ENCODE results near the gene PRDM16.

DNA sequence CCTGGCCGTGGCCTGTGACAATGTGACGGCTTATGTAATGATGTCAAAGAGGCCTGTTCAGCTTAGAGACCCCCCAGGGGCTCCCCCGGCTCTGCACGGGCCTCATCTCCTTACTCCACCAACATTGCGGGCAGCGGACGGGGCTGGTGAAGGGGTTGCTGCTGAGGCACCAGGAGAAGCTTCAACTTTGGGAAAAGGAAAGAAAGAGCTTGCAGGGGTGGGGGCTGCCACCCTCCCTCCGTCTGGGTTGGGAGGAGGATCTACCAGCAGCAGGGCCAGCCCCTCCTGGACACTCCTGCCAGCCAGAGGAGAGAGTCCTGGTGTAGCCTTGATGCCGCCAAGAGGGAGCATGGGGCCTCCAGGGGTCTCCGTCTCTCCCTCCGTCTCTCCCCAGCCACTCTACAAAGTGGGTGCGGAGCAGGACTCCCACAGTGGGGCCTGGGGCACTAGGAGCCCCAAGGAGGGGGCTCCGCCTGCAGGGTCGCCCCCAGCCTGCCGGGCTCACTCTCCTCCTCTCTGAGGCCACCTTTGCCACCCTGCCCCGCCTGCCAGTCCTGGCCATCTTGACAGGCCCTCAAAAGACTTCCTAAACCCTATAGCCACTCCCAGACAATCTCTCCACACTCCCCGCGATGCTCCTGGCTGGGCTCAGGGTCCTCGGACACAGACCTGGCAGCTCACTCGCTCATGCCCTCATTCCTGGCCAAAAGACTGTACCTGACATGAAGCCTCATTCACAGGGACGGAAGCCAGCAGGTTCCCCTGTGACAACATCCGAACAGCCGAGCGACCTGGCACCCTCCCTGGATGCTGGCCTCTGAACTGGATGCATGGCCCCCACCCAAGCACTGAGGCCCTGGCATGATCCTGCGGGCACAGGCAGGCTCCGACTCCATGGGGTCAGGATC lies 255.0 kb downstream of the PRDM16 start:
- TF ChIP-seq, protein P1, sequence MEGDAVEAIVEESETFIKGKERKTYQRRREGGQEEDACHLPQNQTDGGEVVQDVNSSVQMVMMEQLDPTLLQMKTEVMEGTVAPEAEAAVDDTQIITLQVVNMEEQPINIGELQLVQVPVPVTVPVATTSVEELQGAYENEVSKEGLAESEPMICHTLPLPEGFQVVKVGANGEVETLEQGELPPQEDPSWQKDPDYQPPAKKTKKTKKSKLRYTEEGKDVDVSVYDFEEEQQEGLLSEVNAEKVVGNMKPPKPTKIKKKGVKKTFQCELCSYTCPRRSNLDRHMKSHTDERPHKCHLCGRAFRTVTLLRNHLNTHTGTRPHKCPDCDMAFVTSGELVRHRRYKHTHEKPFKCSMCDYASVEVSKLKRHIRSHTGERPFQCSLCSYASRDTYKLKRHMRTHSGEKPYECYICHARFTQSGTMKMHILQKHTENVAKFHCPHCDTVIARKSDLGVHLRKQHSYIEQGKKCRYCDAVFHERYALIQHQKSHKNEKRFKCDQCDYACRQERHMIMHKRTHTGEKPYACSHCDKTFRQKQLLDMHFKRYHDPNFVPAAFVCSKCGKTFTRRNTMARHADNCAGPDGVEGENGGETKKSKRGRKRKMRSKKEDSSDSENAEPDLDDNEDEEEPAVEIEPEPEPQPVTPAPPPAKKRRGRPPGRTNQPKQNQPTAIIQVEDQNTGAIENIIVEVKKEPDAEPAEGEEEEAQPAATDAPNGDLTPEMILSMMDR (conservative IDR thresholded peaks at IDR 0.05; ENCODE audit: low read depth in 2 of 2): no peak
- no peak for TF ChIP-seq POLR2AphosphoS5 (IDR thresholded peaks at IDR 0.05; ENCODE audit: low read depth)

Measured in GM23338 (cell line).